ENCODE measurements around the gene CCDC158.
A peak's percentile ranks its signal among the peaks of the same experiment; 100 is the strongest.

CCDC158 gene

DNA sequence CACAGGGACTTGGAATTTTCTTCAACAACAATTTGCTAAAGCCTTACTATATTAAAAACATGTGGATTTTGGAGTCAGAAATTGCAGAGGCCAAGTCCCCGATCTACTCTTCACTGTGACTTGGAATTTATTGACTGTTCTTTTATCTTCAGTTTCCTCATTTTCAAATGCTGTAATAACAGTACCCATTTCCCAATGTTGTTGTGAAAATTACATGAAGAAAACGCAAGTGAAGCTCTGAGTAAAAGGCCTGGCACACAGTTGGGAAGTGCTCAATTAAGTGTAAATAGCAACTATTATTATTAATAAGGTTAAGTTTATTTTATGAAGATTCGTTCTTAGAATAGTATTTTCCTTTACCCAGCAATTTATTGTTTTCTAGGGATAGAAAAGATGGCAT is 98.7 kb downstream of the CCDC158 start:
- no peak for DNase-seq (ENCODE audit: low read depth)
- no peak overlapping the region for H3K4me3 ChIP-seq (ENCODE audit: low read depth, low read length)

DNA sequence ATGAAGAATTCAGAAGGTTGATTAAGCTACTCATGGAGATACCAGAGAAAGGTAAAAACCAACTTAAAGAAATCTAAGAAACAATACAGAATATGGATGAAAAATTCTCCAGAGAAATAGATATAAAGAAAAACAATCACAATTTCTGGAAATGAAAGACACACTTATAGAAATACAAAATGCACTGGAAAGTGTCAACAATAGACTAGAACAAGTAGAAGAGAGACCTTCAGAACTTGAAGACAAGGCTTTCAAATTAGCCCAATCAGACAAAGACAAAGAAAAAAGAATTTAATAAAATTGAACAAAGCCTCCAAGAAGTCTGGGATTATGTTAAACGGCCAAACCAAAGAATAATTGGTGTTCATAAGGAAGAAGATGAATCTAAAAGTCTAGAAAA is 104.8 kb downstream of the CCDC158 start:
- no peak for DNase-seq (ENCODE audit: low read depth)
- no peak overlapping the region for H3K4me3 ChIP-seq (ENCODE audit: low read depth, low read length)

DNA sequence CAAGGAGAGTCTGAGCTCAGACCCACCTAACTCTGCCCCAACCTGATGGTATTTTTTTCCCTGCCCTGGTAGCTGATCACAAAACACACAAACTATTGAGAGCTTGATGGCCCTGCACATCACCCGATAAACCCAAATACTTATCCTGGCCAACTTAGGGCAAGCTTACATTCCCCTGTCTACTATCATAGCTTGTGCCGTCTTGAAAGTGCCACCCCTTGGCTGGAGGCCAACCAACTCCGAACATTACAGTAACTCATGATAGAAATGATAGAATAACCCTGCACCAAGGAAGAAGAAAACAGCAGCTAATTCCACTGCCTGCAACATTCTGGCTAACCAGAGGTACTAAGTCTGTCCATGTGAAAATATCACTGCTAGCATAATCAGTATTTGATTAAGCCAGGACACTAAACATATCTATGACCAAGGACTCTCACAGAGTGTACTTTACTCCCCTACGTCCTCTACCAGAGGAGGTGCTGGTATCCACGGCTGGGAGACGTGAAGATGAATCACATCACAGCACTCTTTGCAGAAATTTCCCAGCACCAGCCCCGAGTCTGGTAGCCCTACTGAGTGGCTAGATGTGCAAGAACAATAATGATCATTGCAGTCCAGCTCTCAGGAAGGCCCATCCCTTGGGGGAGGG is 105.5 kb downstream of the CCDC158 start:
- no peak for DNase-seq (ENCODE audit: low read depth)
- H3K4me3 ChIP-seq (ENCODE audit: low read depth, low read length): no peak overlapping the region

DNA sequence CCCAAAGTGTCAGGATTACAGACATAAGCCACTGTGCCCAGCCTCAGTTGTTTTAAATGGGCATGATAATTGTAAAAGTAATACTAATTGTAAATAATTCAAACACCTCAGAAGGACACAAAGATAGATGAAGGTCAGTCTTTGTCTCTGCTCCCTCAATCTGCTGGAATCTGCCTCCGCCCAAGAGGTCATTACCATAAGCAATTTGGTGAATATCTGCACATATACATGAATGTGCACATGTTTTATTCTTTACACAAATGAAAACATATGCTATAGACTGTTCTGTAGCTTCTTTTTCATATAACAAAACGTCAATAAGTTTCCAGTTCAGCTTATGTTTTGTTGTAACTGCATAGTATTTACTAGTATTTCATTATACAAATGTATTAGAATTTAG is 107.4 kb downstream of the CCDC158 start:
- no peak overlapping the region for H3K4me3 ChIP-seq (ENCODE audit: low read depth, low read length)
- no peak for DNase-seq (ENCODE audit: low read depth)

DNA sequence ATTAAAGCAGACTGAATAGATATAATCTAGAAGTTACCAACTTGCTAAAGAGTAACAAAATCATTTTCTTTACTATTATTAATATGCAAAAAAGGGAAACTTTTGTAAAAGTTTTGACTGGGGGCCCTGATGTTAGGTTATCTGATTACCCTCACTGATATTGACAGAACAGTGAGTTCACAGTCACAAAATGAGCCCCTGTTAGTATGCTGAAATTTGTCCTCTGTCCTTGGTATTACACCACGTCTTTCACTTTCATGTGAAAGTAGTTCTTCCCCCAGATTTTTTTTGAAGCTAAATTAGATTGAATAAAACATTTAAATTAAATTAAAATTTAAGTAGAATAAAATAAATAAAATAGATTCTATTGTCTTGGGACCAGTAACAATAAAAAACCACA is 108.5 kb downstream of the CCDC158 start:
- no peak for DNase-seq (ENCODE audit: low read depth)
- no peak overlapping the region for H3K4me3 ChIP-seq (ENCODE audit: low read depth, low read length)

DNA sequence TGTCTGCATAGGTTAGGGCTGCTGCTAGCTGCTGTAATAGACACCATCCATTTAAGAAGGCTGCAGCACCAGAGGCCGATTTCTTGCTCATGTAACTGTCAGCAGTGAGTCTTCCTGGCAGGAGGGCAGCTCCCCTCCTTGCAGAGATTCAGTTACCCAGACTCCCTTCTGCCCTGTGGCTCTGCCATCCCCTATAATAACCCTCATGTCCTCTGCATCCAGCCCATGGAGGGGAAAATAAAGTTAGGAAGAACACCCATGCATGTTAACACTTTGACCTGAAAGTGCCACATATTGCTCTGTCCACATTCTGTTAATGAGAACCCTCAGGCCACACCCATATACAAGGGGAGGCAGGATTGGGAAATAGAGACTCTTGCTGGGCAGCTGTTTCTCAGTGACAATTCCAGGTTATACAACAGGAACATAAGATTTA is 109.0 kb downstream of the CCDC158 start:
- DNase-seq (ENCODE audit: low read depth): no peak
- no peak overlapping the region for H3K4me3 ChIP-seq (ENCODE audit: low read depth, low read length)

DNA sequence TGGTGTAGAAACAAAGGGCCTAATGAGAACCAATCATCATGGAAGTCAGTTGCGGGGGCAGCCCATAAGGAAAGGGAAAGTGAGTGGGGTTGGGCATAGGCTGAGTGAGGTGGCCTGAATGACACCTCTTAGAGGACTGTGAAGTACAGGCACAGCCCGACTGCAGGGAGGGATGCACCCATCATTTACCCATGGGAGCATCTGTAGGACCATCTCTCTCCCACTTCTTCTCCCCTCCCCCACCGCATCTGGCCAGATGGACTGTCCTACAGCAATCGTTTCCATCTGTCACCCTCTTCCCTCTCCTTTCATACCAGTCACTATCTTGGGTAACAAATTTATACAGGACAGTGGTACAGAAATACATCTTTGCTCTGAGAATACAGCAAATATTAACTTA is 110.3 kb downstream of the CCDC158 start:
- H3K4me3 ChIP-seq (ENCODE audit: low read depth, low read length): no peak overlapping the region
- DNase-seq (ENCODE audit: low read depth): no peak

DNA sequence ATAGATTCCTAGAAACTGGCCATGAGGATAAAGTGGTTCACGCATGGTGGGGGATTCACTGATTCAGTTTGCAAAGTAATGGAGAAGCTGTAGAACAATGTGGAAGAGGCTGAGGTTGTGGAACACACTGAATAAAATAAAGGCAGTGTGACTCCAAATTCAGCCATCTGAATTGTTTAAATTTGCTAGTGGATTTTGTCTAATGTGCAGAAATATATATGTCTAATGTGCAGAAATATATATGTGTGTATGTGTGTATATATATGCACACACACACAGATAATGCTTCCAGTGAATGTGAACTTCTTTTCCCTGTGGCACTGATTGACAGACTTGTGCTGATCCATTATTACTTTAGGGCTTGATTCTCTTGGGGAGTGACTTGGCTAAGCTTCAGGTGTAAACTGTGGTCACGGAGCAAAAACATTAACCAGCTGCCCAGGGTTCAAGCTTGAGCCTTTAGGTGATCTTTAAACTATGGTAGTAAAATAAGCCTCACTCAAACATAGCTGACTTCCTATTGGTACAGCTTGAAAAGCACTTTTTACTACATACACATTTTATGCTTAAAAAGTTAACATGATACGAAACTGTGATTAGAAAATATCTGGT is 110.9 kb downstream of the CCDC158 start:
- no peak for DNase-seq (ENCODE audit: low read depth)
- no peak overlapping the region for H3K4me3 ChIP-seq (ENCODE audit: low read depth, low read length)

DNA sequence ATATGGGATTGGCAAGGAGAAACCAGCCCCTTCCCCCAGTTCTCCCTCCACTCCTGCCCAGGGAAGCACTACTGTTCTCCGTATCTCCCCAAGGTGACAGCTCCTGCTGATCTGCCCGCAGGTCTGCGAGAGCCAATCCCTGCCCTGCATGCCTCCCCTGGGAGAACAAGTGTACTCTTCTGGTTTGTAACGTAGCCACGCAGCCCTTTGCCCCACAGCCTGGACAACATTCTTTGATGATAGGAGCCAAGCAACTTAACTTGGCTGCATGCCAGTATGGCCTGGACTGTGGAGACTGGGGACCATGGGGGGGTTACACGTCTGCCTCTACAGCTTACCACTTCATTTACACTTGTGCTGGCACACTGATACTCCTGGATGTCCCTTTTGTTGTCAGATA is 112.4 kb downstream of the CCDC158 start:
- no peak for DNase-seq (ENCODE audit: low read depth)
- H3K4me3 ChIP-seq (ENCODE audit: low read depth, low read length): no peak overlapping the region

DNA sequence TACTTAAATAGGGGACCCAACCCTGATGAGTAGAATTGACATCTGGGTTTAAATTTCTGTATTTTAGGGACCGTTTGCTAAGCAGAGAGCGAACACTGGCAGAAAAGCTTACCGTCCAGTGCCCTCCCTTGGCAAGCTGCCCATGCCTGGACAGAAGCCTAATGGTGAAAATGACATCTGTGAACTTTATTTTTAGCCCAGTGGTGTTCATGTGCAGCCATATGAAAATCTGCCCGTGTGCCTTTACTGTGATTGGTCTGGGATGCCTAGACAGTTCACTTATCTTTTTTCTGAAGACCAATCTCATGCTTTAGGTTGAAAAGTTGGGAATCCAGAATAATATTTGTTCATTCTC is 113.3 kb downstream of the CCDC158 start:
- H3K4me3 ChIP-seq (ENCODE audit: low read depth, low read length): peak overlapping the region; percentile 74

DNA sequence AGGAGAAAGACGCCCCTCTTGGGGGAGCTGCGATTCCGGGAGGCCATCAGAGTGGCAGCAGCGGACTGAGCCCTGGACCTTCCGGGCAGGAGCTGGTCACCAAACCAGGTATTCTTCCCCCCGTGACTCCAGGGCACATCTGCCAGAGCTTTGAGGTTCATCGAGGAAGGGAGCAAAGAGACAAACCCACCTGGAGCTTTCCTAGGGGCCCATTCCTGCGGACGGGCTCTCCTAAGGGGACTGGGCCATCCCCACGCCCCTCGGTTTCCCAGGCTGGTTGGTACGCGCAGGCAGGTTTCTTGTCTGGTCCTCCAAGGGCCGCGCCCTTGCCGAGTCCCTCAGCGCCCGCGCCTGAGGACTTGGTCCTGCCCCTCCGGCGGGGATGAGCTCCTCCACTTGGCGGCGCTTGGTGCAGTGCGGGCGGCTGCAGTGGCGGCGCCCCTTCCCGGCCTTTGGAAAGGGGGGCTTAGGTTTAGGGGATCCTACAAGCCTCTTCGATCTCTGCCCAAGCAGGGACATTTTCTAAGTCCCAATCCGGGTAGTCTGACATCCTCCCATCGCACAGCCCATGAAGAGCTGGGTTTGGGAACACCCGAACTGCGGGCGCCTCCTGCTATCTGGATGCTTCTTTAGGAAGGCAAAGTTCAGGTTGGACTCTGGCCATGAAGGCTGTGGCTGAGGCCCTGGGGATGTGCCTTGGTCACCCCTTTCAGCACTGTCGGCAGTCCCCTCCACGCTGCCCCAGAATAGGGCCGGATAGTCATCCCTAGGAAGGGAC is 113.9 kb downstream of the CCDC158 start:
- peak overlapping the region; percentile 74 for H3K4me3 ChIP-seq (ENCODE audit: low read depth, low read length)
- no peak for DNase-seq (ENCODE audit: low read depth)

More for the DNA sequence above, 113.3 kb downstream of the CCDC158 start:
- no peak for DNase-seq (ENCODE audit: low read depth)

DNA sequence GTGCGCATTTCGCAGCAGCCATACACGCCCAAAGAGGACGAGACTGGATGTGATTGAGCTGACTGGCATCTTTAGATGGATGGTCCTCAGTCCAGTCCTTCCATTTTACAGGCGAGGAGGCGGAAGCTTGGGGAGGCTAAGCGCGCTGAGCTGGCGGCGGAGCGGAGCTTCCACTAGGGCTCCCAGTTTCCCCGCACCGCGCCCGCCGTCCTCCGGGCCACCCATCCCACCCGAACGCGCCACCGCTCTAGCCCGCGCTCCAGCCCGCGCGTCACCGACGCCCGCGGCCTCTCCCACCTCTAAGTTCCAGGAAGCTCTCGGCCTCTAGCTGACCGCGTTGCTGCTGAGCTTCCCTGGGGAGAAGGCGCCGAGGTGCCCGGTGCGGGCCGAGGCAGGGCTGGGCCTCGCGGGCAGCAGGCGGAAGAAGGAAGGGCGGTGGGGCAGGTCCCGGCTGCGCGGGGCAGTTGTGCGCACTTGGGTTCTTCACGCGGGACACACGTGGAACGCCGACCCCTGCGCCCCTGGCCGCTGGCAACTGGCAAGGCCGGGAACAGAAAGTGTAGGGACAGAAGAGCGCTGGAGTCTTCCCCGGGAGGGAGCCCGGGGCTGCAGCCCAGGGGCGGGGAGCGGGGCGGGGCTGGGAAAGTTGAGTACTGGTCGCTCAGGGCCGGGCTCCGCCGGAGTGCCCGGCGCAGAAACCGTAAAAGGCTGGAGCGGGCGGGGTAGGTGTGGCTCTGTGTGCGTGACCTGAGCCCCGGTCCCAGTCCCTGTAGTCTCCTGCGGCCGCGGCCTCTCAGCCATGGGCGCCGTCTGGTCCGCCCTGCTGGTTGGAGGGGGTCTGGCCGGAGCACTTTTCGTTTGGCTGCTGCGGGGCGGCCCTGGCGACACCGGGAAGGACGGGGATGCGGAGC is 114.7 kb downstream of the CCDC158 start, which contains the start of gene STBD1:
TSS of gene STBD1 (plus strand) at position 763 of the 911 bp plus-strand sequence. CDS start at position 800, 37 bp downstream.
- peak within 1 kb of the TSS; percentile 74 for H3K4me3 ChIP-seq (ENCODE audit: low read depth, low read length)
- no peak for DNase-seq (ENCODE audit: low read depth)

DNA sequence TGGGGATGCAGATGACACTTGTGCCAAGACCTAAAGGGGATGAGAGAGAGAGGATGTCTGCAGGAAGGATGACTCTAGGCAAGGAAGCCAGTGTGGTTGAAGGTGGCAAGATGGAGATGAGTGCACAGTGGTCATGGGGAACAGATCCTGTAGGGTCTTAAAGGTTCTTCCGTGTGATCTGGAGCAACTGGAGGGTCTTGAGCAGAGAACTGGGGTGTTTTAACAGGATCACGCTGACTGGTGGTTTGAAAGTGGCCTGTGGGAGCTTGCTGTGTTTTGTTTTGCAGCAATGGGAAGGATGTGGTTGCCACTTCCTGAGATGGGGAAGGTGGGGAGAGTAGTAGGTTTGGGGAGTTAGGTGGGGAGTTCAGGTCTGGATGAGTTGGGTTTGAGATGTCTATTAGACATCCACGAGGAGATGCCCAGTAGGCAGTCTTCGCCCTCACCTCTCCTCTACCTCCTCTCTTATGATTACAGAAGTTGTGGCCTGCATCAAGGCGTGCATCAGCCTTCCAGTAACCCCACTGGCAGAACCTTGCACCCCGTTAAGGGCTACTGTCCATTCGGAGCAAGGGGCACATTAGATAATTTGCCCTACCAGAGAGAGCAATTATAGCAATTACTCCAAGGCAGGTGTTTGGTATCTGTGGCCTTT is 115.8 kb downstream of the CCDC158 start:
- peak overlapping the region; percentile 74 for H3K4me3 ChIP-seq (ENCODE audit: low read depth, low read length)
- no peak for DNase-seq (ENCODE audit: low read depth)

DNA sequence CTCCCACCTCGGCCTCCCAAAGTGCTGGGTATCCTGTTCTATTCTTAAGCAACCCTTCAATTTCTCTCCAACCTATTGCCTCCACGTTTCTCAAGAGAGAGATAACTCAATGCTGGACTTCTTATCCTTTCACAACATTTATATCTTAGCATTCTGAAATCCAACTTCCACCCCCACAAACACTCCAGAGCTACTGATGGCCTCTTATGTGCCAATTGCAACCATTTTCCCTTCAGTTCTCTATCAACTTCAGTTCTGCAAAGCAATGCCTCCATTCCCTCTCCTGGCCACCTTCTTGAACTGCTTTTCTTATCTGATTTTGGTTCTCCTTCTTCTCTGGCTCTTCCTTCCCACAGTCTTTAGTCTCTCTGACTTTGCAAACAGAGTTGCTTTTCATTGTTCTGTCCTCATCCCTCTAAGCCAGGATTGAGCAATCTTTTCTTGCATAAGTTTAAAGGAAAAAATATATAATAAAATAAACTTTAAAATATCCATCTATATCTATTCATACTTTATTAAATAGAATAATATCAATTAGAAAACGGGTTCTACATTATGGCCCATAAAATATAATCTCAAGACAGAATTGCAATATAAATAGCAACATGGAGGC is 118.0 kb downstream of the CCDC158 start:
- H3K4me3 ChIP-seq (ENCODE audit: low read depth, low read length): no peak overlapping the region
- DNase-seq (ENCODE audit: low read depth): no peak

DNA sequence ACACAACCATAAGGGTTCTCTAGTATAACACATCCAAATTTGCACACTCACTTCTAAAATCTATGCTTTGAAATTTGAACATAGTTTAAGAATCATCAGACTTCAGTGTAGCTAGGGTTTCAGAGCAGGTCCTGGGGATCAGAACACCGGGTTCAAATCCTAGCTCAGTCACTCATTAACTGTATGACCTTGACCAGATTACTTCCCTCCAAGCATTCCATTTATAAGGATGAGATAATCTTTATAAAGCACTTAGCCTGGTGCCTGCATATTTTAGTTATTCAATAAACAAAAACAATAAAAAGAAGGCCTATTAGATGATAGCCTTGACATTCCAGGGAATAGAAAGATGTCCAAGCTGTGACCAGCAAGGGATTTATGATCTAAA is 119.2 kb downstream of the CCDC158 start:
- DNase-seq (ENCODE audit: low read depth): no peak
- H3K4me3 ChIP-seq (ENCODE audit: low read depth, low read length): no peak overlapping the region

DNA sequence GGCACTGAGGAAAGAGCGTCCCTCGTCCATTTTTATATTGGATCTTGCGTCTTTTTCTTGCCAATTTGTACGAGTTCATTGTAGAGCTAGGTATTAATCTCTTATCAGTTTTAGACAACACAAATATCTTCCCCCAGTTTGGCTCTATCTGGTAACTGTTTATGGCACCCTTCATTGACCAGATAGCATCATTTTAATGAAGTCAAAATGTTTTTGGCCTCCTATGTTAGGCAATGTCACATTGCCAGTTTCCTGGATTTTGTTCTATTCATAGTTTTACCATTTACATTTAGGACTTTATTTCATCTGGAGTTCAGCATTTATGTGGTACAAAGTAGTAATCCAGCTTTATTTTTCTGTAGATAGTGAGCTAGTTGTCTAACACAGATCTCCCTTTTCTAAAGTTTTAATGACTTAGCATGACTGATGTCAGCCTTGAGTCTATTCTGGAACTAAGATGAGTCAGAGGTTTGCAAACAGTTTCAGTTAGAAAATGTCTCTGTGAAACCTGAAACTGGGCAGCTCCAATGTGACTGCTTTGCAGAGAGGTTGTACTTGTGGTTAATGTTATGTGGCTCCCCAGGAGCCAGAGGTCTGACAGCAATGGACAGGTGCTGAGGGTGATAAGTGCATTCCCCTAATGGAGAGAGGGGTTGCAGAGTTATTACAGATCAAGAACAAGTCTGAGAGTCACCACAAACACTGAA is 119.7 kb downstream of the CCDC158 start:
- peak; percentile 77 for DNase-seq (ENCODE audit: low read depth)
- H3K4me3 ChIP-seq (ENCODE audit: low read depth, low read length): no peak overlapping the region

DNA sequence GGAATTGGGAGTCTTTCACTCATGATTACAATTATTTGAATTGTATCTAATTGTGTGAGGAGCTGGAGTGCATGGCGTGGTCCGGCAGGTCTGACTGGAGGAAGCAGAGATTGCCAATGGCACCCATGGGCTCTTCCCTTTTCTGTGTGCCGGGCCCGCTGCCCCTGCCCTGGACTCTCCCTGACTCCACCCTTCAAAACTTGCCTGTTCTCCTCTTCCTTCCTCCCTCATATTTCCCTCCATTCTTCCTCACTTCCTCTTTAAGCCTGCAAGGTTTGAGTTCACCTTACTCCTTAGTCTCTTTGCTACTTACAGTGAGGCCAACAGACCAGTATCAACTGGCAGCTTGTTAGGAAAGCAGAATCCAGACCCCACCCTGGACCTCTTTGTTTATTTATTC is 120.9 kb downstream of the CCDC158 start:
- no peak overlapping the region for H3K4me3 ChIP-seq (ENCODE audit: low read depth, low read length)
- no peak for DNase-seq (ENCODE audit: low read depth)

DNA sequence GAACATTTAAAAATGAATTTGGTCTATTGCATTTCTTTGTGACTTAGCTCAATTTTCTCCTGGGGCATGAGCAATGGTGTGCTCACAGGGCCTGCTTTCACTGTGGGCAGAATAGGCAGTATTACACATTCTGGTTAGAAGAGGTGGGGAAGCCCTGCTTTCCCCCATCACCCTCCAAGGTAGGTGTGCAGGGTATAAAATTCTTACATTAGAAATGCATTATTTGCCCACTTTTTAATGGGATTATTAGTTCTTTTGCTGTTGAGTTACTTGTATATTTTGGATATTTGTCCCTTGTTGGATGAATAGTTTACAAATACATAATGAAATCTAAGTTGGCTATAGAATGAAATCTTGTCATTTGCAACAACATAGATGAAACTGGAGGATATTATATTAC is 122.7 kb downstream of the CCDC158 start:
- no peak overlapping the region for H3K4me3 ChIP-seq (ENCODE audit: low read depth, low read length)
- DNase-seq (ENCODE audit: low read depth): no peak
